ENCODE results near the gene CHEK2. TPM values are rescaled to one million over a fixed set of nuclear protein-coding genes. Genes with fewer than 3 reads are reported as not detected.

Gene CHEK2
- total and polyA plus RNA-seq, 2 of the 4 experiments (the other 2 are of a cell fraction): 9.9 to 16.1 TPM

- Histone ChIP-seq H3K4me2 (ENCODE audit: low read depth, low read length) (no peak overlapping the region), H3K27me3 (ENCODE audit: control insufficient read depth, insufficient read depth, low read length) (no peaks in the 10 kb centered on the region), H2BK5ac (ENCODE audit: low read depth, low read length, poor library complexity, severe bottlenecking) (no peak overlapping the region), H2AK5ac (ENCODE audit: low read depth, low read length) (no peak overlapping the region), H4K20me1 (ENCODE audit: insufficient read depth, low read length) (peaks cover 30% of the 10 kb centered on the region), H3K36me3 (ENCODE audit: control insufficient read depth, insufficient read depth, low read length) (peaks cover 26% of the 10 kb centered on the region), H4K91ac (ENCODE audit: insufficient read depth, low read depth, low read length) (no peak overlapping the region), H3K9me3 (ENCODE audit: control insufficient read depth, insufficient read depth, low read length) (no peaks in the 10 kb centered on the region), H3K4me3 (ENCODE audit: insufficient read depth, low read depth, low read length) (no peak overlapping the region), H4K8ac (ENCODE audit: low read depth in 2 of 2, low read length in 2 of 2) (no peak overlapping the region), H3K4me1 (ENCODE audit: control insufficient read depth, insufficient read depth, low read length) (peaks cover 3% of the 10 kb centered on the region; the same call in 1 of the 2 replicates), H2AK9ac (replicated peaks; ENCODE audit: low read depth, low read length, poor library complexity) (no peak overlapping the region), H3K79me1 (ENCODE audit: low read depth in 1 of 2, low read length in 2 of 2) (peaks cover 16 to 20% of the 10 kb centered on the region in 2 experiments), H3K23ac (ENCODE audit: low read depth, low read length) (no peak overlapping the region), H2BK15ac (ENCODE audit: low read depth, low read length) (no peak overlapping the region), H2AFZ (replicated peaks; ENCODE audit: low read length, poor library complexity) (no peak overlapping the region), H3K14ac (replicated peaks; ENCODE audit: low read depth, low read length) (no peak overlapping the region), H3K9me1 (ENCODE audit: insufficient read depth, low read length) (peaks cover 6% of the 10 kb centered on the region; the same call in 1 of the 2 replicates), H3K9ac (ENCODE audit: low read depth, low read length) (no peak overlapping the region), H3K4ac (ENCODE audit: low read depth, low read length) (no peak overlapping the region), H3K27ac (ENCODE audit: insufficient read depth, low read length) (no peak overlapping the region), H2BK120ac (ENCODE audit: low read depth, low read length) (no peak overlapping the region), H3K18ac (ENCODE audit: low read depth, low read length) (no peak overlapping the region), H3K56ac (ENCODE audit: extremely low read depth, insufficient read depth, low read length) (no peak overlapping the region), H2BK20ac (ENCODE audit: low read depth, low read length) (no peak overlapping the region), H4K5ac (ENCODE audit: low read depth, low read length) (no peak overlapping the region)
- WGBS, 2 experiments (ENCODE audit: extremely low coverage in 2 of 2, insufficient read length in 1 of 2): no CpG with 5 or more reads among the region's 5 CpGs
- TF ChIP-seq ELK1 (IDR thresholded peaks at IDR 0.05; ENCODE audit: borderline replicate concordance, low read depth, low read length): no peak
- TF ChIP-seq CHD1 (IDR thresholded peaks at IDR 0.05; ENCODE audit: low read depth, low read length): no peak
- TF ChIP-seq FOS (IDR thresholded peaks at IDR 0.05; ENCODE audit: low read depth, low read length): no peak
- TF ChIP-seq RCOR1 (IDR thresholded peaks at IDR 0.05; ENCODE audit: insufficient replicate concordance, low read length): no peak
- TF ChIP-seq MAZ (IDR thresholded peaks at IDR 0.05; ENCODE audit: borderline replicate concordance, low read depth, low read length): no peak
- TF ChIP-seq RAD21 (IDR thresholded peaks at IDR 0.05; ENCODE audit: low read length): no peak
- TF ChIP-seq USF2 (IDR thresholded peaks at IDR 0.05; ENCODE audit: low read depth, low read length): no peak
- TF ChIP-seq CEBPB (IDR thresholded peaks at IDR 0.05; ENCODE audit: low read depth, low read length): no peak
- no peak for TF ChIP-seq CTCF (conservative IDR thresholded peaks at IDR 0.05; ENCODE audit: low read depth, low read length)
- no peak for TF ChIP-seq MAFK (IDR thresholded peaks at IDR 0.05; ENCODE audit: low read depth, low read length)
- BruUV-seq (replicated peaks): no TSS peak
- in situ Hi-C loops (cut with MboI; ENCODE audit: low sequenced_read_pairs) (no loop called here), intact Hi-C loops (cut with micrococcal nuclease) (loop anchor here (10.0 kb wide), 1 partner anchor 186 kb away; no protein-coding TSS in a partner anchor), dilution Hi-C loops (cut with HindIII; ENCODE audit: low sequenced_read_pairs, unreplicated experiment) (no loop called here)
- DNase-seq: no peak
- ChIA-PET CTCF (interaction anchor here (0.6 kb wide), 1 partner anchor 18 kb away, joined by 7 read pairs; no protein-coding TSS in a partner anchor), POLR2A (ENCODE audit: unreplicated experiment) (no interaction called here)
- no peak for ATAC-seq (ENCODE audit: low read depth)
Measured at GRCh38 chr22:28791124-28791523, 49.5 kb upstream of the CHEK2 start.
